SU-DHL-6 (cell line): ENCODE results near the gene CGB2.

Experiments used
- EZH2phosphoT487 ChIP-seq: fragments of 200-600 bp; sonication (generic), shearing (Covaris generic); conservative IDR thresholded peaks from 2 replicates; pipeline ENCODE4 v1.6.1; 2018; ENCODE audit warnings: mild to moderate bottlenecking, antibody characterized with exemption, low read length, moderate library complexity, mixed read lengths
- TF ChIP-seq, protein P1 (sequence below): fragments of 200-600 bp; sonication (generic); IDR thresholded peaks from one replicate; pipeline ENCODE4 v1.5.1; 2017; ENCODE audit warnings: antibody characterized with exemption, mild to moderate bottlenecking, low read length, moderate library complexity; ENCODE audit not compliant: insufficient read depth, poor library complexity, severe bottlenecking

DNA sequence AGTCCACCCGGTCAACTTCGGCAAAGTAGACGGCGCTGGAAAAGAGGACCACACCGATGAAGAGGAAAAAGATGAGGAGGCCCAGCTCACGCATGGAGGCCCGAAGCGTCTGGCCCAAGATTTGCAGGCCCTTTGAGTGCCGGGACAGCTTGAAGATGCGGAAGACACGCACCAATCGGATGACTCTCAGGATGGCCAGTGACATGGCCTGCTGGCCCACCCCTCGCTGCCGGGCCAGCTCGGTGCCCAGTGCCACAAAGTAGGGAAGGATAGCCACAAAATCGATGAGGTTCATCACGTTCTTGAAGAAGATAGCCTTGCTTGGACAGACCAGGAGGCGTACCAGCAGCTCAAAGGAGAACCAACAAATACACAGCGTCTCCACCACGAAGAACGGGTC is 38.7 kb downstream of the CGB2 start:
- TF ChIP-seq, protein P1, sequence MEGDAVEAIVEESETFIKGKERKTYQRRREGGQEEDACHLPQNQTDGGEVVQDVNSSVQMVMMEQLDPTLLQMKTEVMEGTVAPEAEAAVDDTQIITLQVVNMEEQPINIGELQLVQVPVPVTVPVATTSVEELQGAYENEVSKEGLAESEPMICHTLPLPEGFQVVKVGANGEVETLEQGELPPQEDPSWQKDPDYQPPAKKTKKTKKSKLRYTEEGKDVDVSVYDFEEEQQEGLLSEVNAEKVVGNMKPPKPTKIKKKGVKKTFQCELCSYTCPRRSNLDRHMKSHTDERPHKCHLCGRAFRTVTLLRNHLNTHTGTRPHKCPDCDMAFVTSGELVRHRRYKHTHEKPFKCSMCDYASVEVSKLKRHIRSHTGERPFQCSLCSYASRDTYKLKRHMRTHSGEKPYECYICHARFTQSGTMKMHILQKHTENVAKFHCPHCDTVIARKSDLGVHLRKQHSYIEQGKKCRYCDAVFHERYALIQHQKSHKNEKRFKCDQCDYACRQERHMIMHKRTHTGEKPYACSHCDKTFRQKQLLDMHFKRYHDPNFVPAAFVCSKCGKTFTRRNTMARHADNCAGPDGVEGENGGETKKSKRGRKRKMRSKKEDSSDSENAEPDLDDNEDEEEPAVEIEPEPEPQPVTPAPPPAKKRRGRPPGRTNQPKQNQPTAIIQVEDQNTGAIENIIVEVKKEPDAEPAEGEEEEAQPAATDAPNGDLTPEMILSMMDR, result no peak
- TF ChIP-seq EZH2phosphoT487, result no peak
